MM.1S (cell line): ENCODE data around the gene IL1RAP.
A peak's percentile ranks its signal among the peaks of the same experiment; 100 is the strongest.

Source experiments
- DNase-seq: peaks from one replicate; pipeline ENCODE4 v3.0.0-alpha.2; 2015
- H2AFZ ChIP-seq: fragments of 300-600 bp; sonication (generic); 2 replicates; pipeline ENCODE4 v1.6.0; 2016; ENCODE audit warnings: antibody characterized with exemption, low read length
- H3F3A ChIP-seq: fragments of 300-600 bp; sonication (generic); 2 replicates; pipeline ENCODE4 v1.6.1; 2016; ENCODE audit warnings: mild to moderate bottlenecking, antibody characterized with exemption, low read length, moderate library complexity, mixed read lengths; ENCODE audit not compliant: insufficient read depth
- H3K27ac ChIP-seq: fragments of 300-600 bp; sonication (generic); 2 replicates; pipeline ENCODE4 v1.5.1; 2016; ENCODE audit warnings: mild to moderate bottlenecking, low read length
- H3K27me3 ChIP-seq: fragments of 300-600 bp; sonication (generic); replicated peaks from 2 replicates; pipeline ENCODE4 v1.6.0; 2016; ENCODE audit warnings: low read length; ENCODE audit not compliant: insufficient read depth
- H3K36me3 ChIP-seq: fragments of 300-600 bp; sonication (generic); replicated peaks from 2 replicates; pipeline ENCODE4 v1.6.1; 2016; ENCODE audit warnings: mild to moderate bottlenecking, low read length, mixed read lengths; ENCODE audit not compliant: insufficient read depth
- H3K4me1 ChIP-seq: fragments of 300-600 bp; sonication (generic); 2 replicates; pipeline ENCODE4 v1.6.1; 2016; ENCODE audit warnings: low read length, mixed read lengths
- H3K4me2 ChIP-seq: fragments of 300-600 bp; sonication (generic); 2 replicates; pipeline ENCODE4 v1.6.0; 2016; ENCODE audit warnings: low read depth, low read length
- H3K4me3 ChIP-seq: fragments of 300-600 bp; sonication (generic); 2 replicates; pipeline ENCODE4 v1.5.1; 2016; ENCODE audit warnings: low read length, mixed read lengths
- H3K79me2 ChIP-seq: fragments of 300-600 bp; sonication (generic); 2 replicates; pipeline ENCODE4 v1.6.1; 2016; ENCODE audit warnings: mixed run types, low read length, mixed read lengths
- H3K9ac ChIP-seq: fragments of 300-600 bp; sonication (generic); 2 replicates; pipeline ENCODE4 v1.6.1; 2016; ENCODE audit warnings: low read length, mixed read lengths
- H3K9me2 ChIP-seq: fragments of 300-600 bp; sonication (generic); replicated peaks from 2 replicates; pipeline ENCODE4 v1.6.1; 2016; ENCODE audit warnings: mild to moderate bottlenecking, low read length, mixed read lengths; ENCODE audit not compliant: insufficient read depth
- H3K9me3 ChIP-seq: fragments of 300-600 bp; sonication (generic); replicated peaks from 2 replicates; pipeline ENCODE4 v1.6.1; 2016; ENCODE audit warnings: mild to moderate bottlenecking, low read length, mixed read lengths; ENCODE audit not compliant: insufficient read depth
- H4K20me1 ChIP-seq: fragments of 300-600 bp; sonication (generic); 2 replicates; pipeline ENCODE4 v1.6.1; 2016; ENCODE audit warnings: mild to moderate bottlenecking, low read length, moderate library complexity, mixed read lengths; ENCODE audit not compliant: insufficient read depth
- EZH2 ChIP-seq: fragments of 300-600 bp; sonication (generic); optimal IDR thresholded peaks from 2 replicates; pipeline ENCODE3; 2017; ENCODE audit warnings: low read depth, mild to moderate bottlenecking, antibody characterized with exemption, low read length, mixed read lengths
- EZH2phosphoT487 ChIP-seq: fragments of 300-600 bp; sonication (generic); IDR thresholded peaks from 2 replicates; pipeline ENCODE4 v1.6.1; 2018; ENCODE audit warnings: antibody characterized with exemption, low read length
- TF ChIP-seq, protein P1 (sequence below): fragments of 300-600 bp; sonication (generic); IDR thresholded peaks from 2 replicates; pipeline ENCODE4 v1.5.1; 2016; ENCODE audit warnings: antibody characterized with exemption, low read length, mixed read lengths

Gene IL1RAP

DNA sequence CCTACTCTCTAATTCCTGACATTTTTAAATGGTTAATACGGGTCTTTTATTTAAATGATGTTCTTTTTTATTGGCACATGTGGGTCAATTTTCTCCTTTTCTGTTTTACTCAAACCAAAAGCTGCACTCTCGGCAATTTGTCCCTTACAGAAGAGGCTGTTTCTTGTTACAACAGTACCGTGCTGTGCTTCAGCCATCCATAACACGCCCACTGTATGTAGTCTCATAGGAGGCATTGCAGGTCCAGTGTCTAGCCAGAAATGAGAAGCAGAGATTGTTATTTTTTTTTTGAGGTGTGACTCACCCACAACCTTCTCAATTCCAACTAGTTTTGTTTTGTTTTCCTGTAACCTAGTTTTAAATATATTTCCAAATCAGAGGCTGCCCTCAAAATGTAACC lies 184.0 kb downstream of the IL1RAP start:
- Histone ChIP-seq H3K79me2 (no peaks in the 10 kb centered on the region), H2AFZ (no peak overlapping the region), H3K9me3 (no peaks in the 10 kb centered on the region), H3K27ac (no peak overlapping the region), H3K9ac (no peak overlapping the region), H3K36me3 (no peaks in the 10 kb centered on the region), H3F3A (no peaks in the 10 kb centered on the region), H3K27me3 (no peaks in the 10 kb centered on the region), H3K4me3 (no peak overlapping the region), H3K4me2 (no peak overlapping the region), H4K20me1 (no peaks in the 10 kb centered on the region), H3K9me2 (no peaks in the 10 kb centered on the region), H3K4me1 (no peaks in the 10 kb centered on the region)
- DNase-seq = no peak
- TF ChIP-seq EZH2 (no peak), EZH2phosphoT487 (no peak)
- TF ChIP-seq, protein P1, sequence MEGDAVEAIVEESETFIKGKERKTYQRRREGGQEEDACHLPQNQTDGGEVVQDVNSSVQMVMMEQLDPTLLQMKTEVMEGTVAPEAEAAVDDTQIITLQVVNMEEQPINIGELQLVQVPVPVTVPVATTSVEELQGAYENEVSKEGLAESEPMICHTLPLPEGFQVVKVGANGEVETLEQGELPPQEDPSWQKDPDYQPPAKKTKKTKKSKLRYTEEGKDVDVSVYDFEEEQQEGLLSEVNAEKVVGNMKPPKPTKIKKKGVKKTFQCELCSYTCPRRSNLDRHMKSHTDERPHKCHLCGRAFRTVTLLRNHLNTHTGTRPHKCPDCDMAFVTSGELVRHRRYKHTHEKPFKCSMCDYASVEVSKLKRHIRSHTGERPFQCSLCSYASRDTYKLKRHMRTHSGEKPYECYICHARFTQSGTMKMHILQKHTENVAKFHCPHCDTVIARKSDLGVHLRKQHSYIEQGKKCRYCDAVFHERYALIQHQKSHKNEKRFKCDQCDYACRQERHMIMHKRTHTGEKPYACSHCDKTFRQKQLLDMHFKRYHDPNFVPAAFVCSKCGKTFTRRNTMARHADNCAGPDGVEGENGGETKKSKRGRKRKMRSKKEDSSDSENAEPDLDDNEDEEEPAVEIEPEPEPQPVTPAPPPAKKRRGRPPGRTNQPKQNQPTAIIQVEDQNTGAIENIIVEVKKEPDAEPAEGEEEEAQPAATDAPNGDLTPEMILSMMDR = no peak

DNA sequence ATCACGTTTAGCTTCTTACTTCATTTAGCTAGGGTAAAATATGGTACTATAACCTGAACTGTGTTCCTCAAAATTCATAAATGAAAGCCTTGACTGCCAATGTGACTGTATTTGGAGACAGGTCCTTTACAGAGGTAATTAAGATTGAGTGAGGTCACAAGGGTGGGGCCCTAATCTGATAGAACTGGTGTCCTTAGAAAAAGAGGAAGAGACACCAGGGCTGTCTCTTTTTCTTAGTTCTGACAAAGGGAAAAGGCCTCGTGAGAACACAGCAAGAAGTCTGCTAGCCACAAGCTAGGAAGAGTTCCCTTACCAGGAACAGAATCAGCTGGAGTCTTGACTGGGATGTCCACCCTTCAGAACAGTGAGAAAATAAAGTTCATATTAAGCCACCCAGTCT lies 185.9 kb downstream of the IL1RAP start:
- no peak for DNase-seq
- no peaks in the 10 kb centered on the region for H4K20me1 ChIP-seq
- no peak overlapping the region for H2AFZ ChIP-seq
- no peaks in the 10 kb centered on the region for H3K4me1 ChIP-seq
- no peak overlapping the region for H3K27ac ChIP-seq
- H3K36me3 ChIP-seq = no peaks in the 10 kb centered on the region
- no peaks in the 10 kb centered on the region for H3F3A ChIP-seq
- H3K9me3 ChIP-seq = no peaks in the 10 kb centered on the region
- no peaks in the 10 kb centered on the region for H3K79me2 ChIP-seq
- no peak for TF ChIP-seq EZH2
- no peak for TF ChIP-seq EZH2phosphoT487
- TF ChIP-seq, protein P1 = no peak
- H3K4me3 ChIP-seq = no peak overlapping the region
- H3K9ac ChIP-seq = no peak overlapping the region
- H3K27me3 ChIP-seq = no peaks in the 10 kb centered on the region
- H3K9me2 ChIP-seq = no peaks in the 10 kb centered on the region
- H3K4me2 ChIP-seq = no peak overlapping the region

GRCh38 chr3:190701096-190701532 lies 187.2 kb downstream of the IL1RAP start:
- Histone ChIP-seq H3K4me1 (no peaks in the 10 kb centered on the region), H3K27me3 (no peaks in the 10 kb centered on the region), H3K9ac (no peak overlapping the region), H3K9me3 (no peaks in the 10 kb centered on the region), H3F3A (no peaks in the 10 kb centered on the region), H3K9me2 (no peaks in the 10 kb centered on the region), H3K36me3 (no peaks in the 10 kb centered on the region), H3K4me3 (no peak overlapping the region), H3K4me2 (no peak overlapping the region), H4K20me1 (no peaks in the 10 kb centered on the region), H3K27ac (no peak overlapping the region), H3K79me2 (no peaks in the 10 kb centered on the region), H2AFZ (no peak overlapping the region)
- TF ChIP-seq, protein P1 = peak; percentile 55
- TF ChIP-seq EZH2phosphoT487 = no peak
- peak; percentile 55 for DNase-seq
